ENCODE data around the gene PTPRG.

- TF ChIP-seq CTCF (IDR thresholded peaks at IDR 0.05) (no peak), POLR2AphosphoS5 (IDR thresholded peaks at IDR 0.05) (no peak), POLR2A (IDR thresholded peaks at IDR 0.05) (no peak)
These were observed 253.3 kb downstream of the PTPRG start for GRCh38 chr3:61814674-61815073.

Measured in suprapubic skin (tissue), 4 donors.